Measurements from ENCODE around the gene VWA3A. TPM values are rescaled to one million over a fixed set of nuclear protein-coding genes. Genes with fewer than 3 reads are reported as not detected.

The VWA3A gene
- polyA plus RNA-seq, 1 experiment: 0.15 TPM

- Histone ChIP-seq H3K4me3 (ENCODE audit: low read depth, low read length) (no peak overlapping the region), H3K27me3 (ENCODE audit: control insufficient read depth, insufficient read depth, low read length) (0 out of 2 replicates have a peak, but pooled peaks cover 1% of the 10 kb centered on the region), H3K36me3 (ENCODE audit: control insufficient read depth, insufficient read depth, low read length) (no peaks in the 10 kb centered on the region)
- ChIA-PET POLR2A (no interaction called here), CTCF (no interaction called here)
- no peak for TF ChIP-seq CTCF (IDR thresholded peaks at IDR 0.05; ENCODE audit: insufficient read depth, low read depth, low read length)
- DNase-seq (ENCODE audit: low read depth): no peak
These were observed 23.9 kb downstream of the VWA3A start for GRCh38 chr16:22116095-22116700.

GRCh38 chr16:22117609-22118008 lies 25.3 kb downstream of the VWA3A start:
- no peak for DNase-seq (ENCODE audit: low read depth)
- Histone ChIP-seq H3K36me3 (ENCODE audit: control insufficient read depth, insufficient read depth, low read length) (no peaks in the 10 kb centered on the region), H3K27me3 (ENCODE audit: control insufficient read depth, insufficient read depth, low read length) (0 out of 2 replicates have a peak, but pooled peaks cover 1% of the 10 kb centered on the region), H3K4me3 (ENCODE audit: low read depth, low read length) (no peak overlapping the region)
- TF ChIP-seq CTCF (IDR thresholded peaks at IDR 0.05; ENCODE audit: insufficient read depth, low read depth, low read length): no peak
- CTCF ChIA-PET: no interaction called here
- POLR2A ChIA-PET: no interaction called here

GRCh38 chr16:22120440-22120839 lies 28.1 kb downstream of the VWA3A start:
- H3K27me3 ChIP-seq (ENCODE audit: control insufficient read depth, insufficient read depth, low read length): 0 out of 2 replicates have a peak, but pooled peaks cover 1% of the 10 kb centered on the region
- POLR2A ChIA-PET: no interaction called here
- no peaks in the 10 kb centered on the region for H3K36me3 ChIP-seq (ENCODE audit: control insufficient read depth, insufficient read depth, low read length)
- DNase-seq (ENCODE audit: low read depth): no peak
- CTCF ChIA-PET: no interaction called here
- H3K4me3 ChIP-seq (ENCODE audit: low read depth, low read length): no peak overlapping the region
- no peak for TF ChIP-seq CTCF (IDR thresholded peaks at IDR 0.05; ENCODE audit: insufficient read depth, low read depth, low read length)

GRCh38 chr16:22122239-22122638 lies 29.9 kb downstream of the VWA3A start:
- DNase-seq (ENCODE audit: low read depth): no peak
- Histone ChIP-seq H3K36me3 (ENCODE audit: control insufficient read depth, insufficient read depth, low read length) (no peaks in the 10 kb centered on the region), H3K27me3 (ENCODE audit: control insufficient read depth, insufficient read depth, low read length) (0 out of 2 replicates have a peak, but pooled peaks cover 1% of the 10 kb centered on the region), H3K4me3 (ENCODE audit: low read depth, low read length) (no peak overlapping the region)
- no peak for TF ChIP-seq CTCF (IDR thresholded peaks at IDR 0.05; ENCODE audit: insufficient read depth, low read depth, low read length)
- ChIA-PET CTCF (no interaction called here), POLR2A (no interaction called here)

- no peak for DNase-seq (ENCODE audit: low read depth)
- H3K27me3 ChIP-seq (ENCODE audit: control insufficient read depth, insufficient read depth, low read length): 0 out of 2 replicates have a peak, but pooled peaks cover 1% of the 10 kb centered on the region
- no peak for TF ChIP-seq CTCF (IDR thresholded peaks at IDR 0.05; ENCODE audit: insufficient read depth, low read depth, low read length)
- POLR2A ChIA-PET: no interaction called here
- CTCF ChIA-PET: no interaction called here
- H3K4me3 ChIP-seq (ENCODE audit: low read depth, low read length): no peak overlapping the region
- no peaks in the 10 kb centered on the region for H3K36me3 ChIP-seq (ENCODE audit: control insufficient read depth, insufficient read depth, low read length)
These were observed 30.8 kb downstream of the VWA3A start for GRCh38 chr16:22123146-22123545.

All from BJ (cell line).